Activated CD8-positive, alpha-beta T cell treated with anti-CD3 and anti-CD28 coated beads for 36 hours (primary cell): ENCODE data around the gene TAPT1. TPM values are rescaled to one million over a fixed set of nuclear protein-coding genes. Genes with fewer than 3 reads are reported as not detected.

Experiments used
- ATAC-seq: fragments of 200-7000 bp; cut with Tn5 transposase; one replicate; pipeline ENCODE4 v1.10.0; 2021; ENCODE audit warnings: mild to moderate bottlenecking, moderate library complexity
- CTCF ChIA-PET: fragments of 350-600 bp; sonication (Branson Sonifier 250); formaldehyde crosslinking; loops from one replicate; lab custom pipeline; 2021; ENCODE audit warnings: antibody characterized with exemption; lab: Charles Lee
- POLR2A ChIA-PET: fragments of 350-600 bp; sonication (Branson Sonifier 250); formaldehyde crosslinking; loops from one replicate; lab custom pipeline; 2021; ENCODE audit warnings: antibody characterized with exemption; lab: Charles Lee
- DNase-seq: peaks from one replicate; pipeline ENCODE4 v3.0.0-alpha.2; 2020
- H3K27ac Mint-ChIP-seq: one replicate; pipeline ENCODE4 v1.8.0; 2021; ENCODE audit warnings: mild to moderate bottlenecking, mixed read lengths
- H3K27me3 Mint-ChIP-seq: one replicate; pipeline ENCODE4 v1.8.0; 2021; ENCODE audit warnings: mixed read lengths
- H3K36me3 Mint-ChIP-seq: one replicate; pipeline ENCODE4 v1.8.0; 2021; ENCODE audit warnings: low read depth, mixed read lengths
- H3K4me1 Mint-ChIP-seq: one replicate; pipeline ENCODE4 v1.8.0; 2021; ENCODE audit warnings: low read depth, mixed read lengths
- H3K4me3 Mint-ChIP-seq: one replicate; pipeline ENCODE4 v1.8.0; 2021; ENCODE audit warnings: mild to moderate bottlenecking, moderate library complexity, mixed read lengths
- H3K9me3 Mint-ChIP-seq: one replicate; pipeline ENCODE4 v1.8.0; 2021; ENCODE audit warnings: mixed read lengths
- intact Hi-C: fragments of 100-400 bp; cut with micrococcal nuclease; formaldehyde crosslinking; loops from one replicate; pipeline ENCODE4 v1.10.0; 2022
- total RNA-seq, 2 experiments: library from RNA; stranded (reverse); gene quantifications; one replicate each; pipeline ENCODE4 v1.2.3, GENCODE V29; 2021
- TF ChIP-seq, protein P1 (sequence below): fragments of 200-600 bp; IDR thresholded peaks from one replicate; pipeline ENCODE4 v1.8.0; 2022; ENCODE audit warnings: antibody characterized with exemption, mild to moderate bottlenecking

The TAPT1 gene
- total RNA-seq, 2 experiments from 2014 or later = 34.2 to 35.5 TPM

DNA sequence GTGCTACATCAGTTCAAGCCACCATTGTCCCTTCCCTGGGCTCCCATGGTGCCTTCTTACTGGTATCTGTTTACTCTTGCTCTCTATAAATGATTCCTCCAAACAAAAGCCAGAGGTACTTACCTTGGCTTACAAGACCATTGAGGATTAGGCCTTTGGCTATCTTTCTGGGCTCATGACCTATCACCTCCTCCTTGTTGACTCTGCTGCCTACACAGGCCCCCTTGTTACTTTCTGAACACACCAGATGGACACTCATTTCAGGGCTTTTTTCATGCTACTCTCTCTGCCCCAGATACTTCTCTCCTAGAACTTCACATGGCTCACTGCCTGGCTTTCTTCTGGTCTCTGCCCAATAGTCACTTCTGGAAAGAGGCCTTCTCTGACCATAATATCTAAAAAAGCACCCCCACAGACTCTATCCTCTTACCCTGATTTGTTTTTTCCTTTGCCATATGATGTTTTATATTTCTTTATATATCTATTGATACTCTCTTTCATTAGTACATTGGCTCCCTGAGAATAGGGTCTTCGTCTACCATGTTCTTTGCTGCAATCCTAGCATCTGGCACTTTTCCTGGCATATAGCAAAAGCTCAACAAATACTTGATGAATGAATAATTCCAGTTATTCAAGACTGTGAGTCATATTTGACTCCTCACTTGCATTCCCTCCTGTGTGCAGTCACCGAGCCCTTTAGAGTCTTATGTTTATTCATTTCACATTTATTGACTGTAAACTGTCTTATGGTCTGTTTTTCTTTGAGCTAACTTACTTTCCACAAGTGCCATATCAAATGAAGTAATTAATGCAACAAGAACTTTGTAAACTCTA is 27.1 kb upstream of the TAPT1 start:
- H3K36me3 Mint-ChIP-seq = peaks cover 44% of the 10 kb centered on the region
- POLR2A ChIA-PET = no interaction called here
- H3K4me1 Mint-ChIP-seq = peaks cover 12% of the 10 kb centered on the region
- CTCF ChIA-PET = interaction anchor here (1.5 kb wide), 1 partner anchor 47 kb away, joined by 3 read pairs; no protein-coding TSS in a partner anchor
- intact Hi-C loops = no loop called here
- ATAC-seq (no peak), DNase-seq (no peak)
- no peaks in the 10 kb centered on the region for H3K27me3 Mint-ChIP-seq
- TF ChIP-seq, protein P1, sequence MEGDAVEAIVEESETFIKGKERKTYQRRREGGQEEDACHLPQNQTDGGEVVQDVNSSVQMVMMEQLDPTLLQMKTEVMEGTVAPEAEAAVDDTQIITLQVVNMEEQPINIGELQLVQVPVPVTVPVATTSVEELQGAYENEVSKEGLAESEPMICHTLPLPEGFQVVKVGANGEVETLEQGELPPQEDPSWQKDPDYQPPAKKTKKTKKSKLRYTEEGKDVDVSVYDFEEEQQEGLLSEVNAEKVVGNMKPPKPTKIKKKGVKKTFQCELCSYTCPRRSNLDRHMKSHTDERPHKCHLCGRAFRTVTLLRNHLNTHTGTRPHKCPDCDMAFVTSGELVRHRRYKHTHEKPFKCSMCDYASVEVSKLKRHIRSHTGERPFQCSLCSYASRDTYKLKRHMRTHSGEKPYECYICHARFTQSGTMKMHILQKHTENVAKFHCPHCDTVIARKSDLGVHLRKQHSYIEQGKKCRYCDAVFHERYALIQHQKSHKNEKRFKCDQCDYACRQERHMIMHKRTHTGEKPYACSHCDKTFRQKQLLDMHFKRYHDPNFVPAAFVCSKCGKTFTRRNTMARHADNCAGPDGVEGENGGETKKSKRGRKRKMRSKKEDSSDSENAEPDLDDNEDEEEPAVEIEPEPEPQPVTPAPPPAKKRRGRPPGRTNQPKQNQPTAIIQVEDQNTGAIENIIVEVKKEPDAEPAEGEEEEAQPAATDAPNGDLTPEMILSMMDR = no peak
- no peak overlapping the region for H3K27ac Mint-ChIP-seq
- H3K9me3 Mint-ChIP-seq = peaks cover 6% of the 10 kb centered on the region
- H3K4me3 Mint-ChIP-seq = no peak overlapping the region

DNA sequence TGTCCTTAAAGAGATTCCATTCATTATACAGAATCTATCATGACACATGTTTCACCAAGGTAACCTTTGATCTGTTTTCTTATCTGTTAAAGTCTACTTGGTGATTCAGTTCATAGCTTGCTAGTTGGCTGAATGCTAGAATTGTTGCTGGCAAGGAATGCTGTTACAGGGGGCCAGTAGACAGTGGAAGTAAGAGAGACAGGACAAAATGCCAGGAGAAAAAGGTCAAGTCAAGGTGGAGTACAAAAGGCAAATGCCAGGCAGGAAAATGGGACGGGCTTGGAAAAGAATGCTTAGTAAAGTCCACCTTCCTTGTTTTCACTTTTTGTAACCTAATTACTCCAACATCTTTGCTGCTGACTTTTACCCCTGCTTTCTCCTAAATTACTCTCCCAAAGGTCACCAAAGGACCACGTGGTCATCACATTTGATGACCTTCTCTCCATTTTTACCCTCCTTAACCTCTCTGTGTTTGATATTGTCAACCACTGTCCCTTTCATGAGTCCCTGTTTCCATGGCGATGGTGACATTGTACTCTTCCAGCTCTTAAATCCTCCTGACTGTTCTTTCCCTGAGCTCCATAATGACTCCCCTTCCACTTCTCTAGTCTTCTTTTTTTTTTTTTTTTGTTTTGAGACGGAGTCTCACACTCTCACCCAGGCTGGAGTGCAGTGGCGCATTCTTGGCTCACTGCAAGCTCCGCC is 24.5 kb upstream of the TAPT1 start:
- H3K9me3 Mint-ChIP-seq = peaks cover 3% of the 10 kb centered on the region
- DNase-seq (no peak), ATAC-seq (no peak)
- H3K4me1 Mint-ChIP-seq = peaks cover 8% of the 10 kb centered on the region
- H3K36me3 Mint-ChIP-seq = peaks cover 33% of the 10 kb centered on the region
- intact Hi-C loops = no loop called here
- ChIA-PET POLR2A (interaction anchor here (0.7 to 2.4 kb wide), 4 partner anchors 8 to 131 kb away, joined by 3 to 8 read pairs (median 3); no protein-coding TSS in a partner anchor), CTCF (interaction anchor here (0.9 to 2.2 kb wide), 5 partner anchors 14 to 221 kb away, joined by 3 to 12 read pairs (median 3); no protein-coding TSS in a partner anchor)
- no peak overlapping the region for H3K27ac Mint-ChIP-seq
- H3K27me3 Mint-ChIP-seq = no peaks in the 10 kb centered on the region
- TF ChIP-seq, protein P1 = no peak
- H3K4me3 Mint-ChIP-seq = no peak overlapping the region

DNA sequence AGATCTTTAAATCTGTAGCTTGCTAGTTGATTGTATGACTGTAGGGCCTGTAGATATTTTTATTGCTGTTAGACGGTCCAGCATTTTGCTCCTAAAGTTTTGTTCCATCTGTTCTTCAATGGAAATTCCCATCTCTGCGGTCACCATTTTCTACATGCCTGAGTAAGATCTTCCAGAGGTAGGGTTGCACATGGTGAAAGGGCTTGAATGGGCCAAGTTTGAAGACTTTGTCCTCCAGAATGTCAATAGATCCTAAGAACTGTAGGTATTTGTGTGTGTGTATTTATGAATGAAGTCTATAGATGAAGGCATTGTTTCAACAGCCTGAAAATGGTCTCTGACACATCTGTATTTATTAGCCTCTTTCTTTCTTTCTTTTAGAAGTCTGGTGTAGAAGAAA is 22.3 kb upstream of the TAPT1 start:
- Mint-ChIP-seq H3K9me3 (no peaks in the 10 kb centered on the region), H3K4me3 (no peak overlapping the region), H3K27me3 (no peaks in the 10 kb centered on the region), H3K36me3 (peaks cover 26% of the 10 kb centered on the region), H3K27ac (no peak overlapping the region), H3K4me1 (no peaks in the 10 kb centered on the region)
- TF ChIP-seq, protein P1 = no peak
- CTCF ChIA-PET = interaction anchor here (1.0 kb wide), 1 partner anchor 16 kb away, joined by 4 read pairs; no protein-coding TSS in a partner anchor
- ATAC-seq = no peak
- DNase-seq = no peak
- intact Hi-C loops = no loop called here
- POLR2A ChIA-PET = no interaction called here

DNA sequence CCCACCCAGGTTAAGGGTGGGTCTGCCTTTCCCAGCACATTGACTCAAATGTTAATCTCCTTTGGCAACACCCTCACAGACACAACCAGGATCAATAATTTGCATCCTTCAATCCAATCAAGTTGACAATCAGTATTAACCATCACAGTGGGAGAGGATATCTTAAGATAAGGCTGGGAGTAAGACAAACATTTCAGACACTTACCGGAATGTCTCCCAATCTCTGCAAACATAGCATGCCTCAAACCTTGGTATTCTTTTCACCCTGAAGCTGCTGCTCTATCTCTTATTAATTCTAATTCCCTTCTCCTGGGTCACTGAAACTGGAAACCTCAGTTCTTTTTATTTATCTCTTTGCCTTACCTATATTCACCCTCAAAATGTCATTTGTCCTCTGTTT is 19.0 kb upstream of the TAPT1 start:
- ATAC-seq = no peak
- TF ChIP-seq, protein P1 = no peak
- intact Hi-C loops = no loop called here
- no peaks in the 10 kb centered on the region for H3K9me3 Mint-ChIP-seq
- no peaks in the 10 kb centered on the region for H3K27me3 Mint-ChIP-seq
- H3K4me3 Mint-ChIP-seq = no peak overlapping the region
- no peaks in the 10 kb centered on the region for H3K4me1 Mint-ChIP-seq
- no peak overlapping the region for H3K27ac Mint-ChIP-seq
- ChIA-PET POLR2A (interaction anchor here (1.0 kb wide), 1 partner anchor 18 kb away, joined by 3 read pairs; no protein-coding TSS in a partner anchor), CTCF (interaction anchor here (1.3 kb wide), 1 partner anchor 20 kb away, joined by 3 read pairs; no protein-coding TSS in a partner anchor)
- DNase-seq = no peak
- H3K36me3 Mint-ChIP-seq = peaks cover 15% of the 10 kb centered on the region
